Measurements from ENCODE around the gene DAGLA. TPM values are rescaled to one million over a fixed set of nuclear protein-coding genes. Genes with fewer than 3 reads are reported as not detected.
"Not testable (repeated sequence)": the region's sequence is repeated elsewhere in the genome, so short reads cannot be mapped to it uniquely, and the experiment has no call there.

The DAGLA gene
- total RNA-seq, 5 donors from 2014 or later (not counting 1 experiment from before 2014, with no cell fraction given) = 0.15 to 1.6 (median 0.23) TPM

DNA sequence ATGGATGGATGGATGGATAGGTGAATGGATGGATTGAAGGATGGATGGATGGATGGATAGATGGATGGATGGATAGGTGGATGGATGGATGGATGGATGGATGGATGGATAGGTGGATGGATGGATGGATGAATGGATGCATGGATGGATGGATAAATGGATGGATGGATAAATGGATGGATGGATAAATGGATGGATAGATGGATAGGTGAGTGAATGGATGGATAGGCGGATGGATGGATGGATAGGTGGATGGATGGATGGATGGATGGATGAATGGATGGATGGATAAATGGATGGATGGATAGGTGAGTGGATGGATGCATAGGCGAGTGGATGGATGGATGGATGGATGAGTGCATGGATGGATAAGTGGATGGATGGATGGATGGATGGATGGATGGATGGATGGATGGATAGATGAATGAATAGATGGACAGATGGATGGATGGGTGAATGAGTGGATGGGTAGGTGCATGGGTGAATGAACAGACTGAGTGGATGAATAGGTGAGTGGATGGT is 6.2 kb upstream of the DAGLA start:
- CTCF ChIA-PET = not testable (repeated sequence)

DNA sequence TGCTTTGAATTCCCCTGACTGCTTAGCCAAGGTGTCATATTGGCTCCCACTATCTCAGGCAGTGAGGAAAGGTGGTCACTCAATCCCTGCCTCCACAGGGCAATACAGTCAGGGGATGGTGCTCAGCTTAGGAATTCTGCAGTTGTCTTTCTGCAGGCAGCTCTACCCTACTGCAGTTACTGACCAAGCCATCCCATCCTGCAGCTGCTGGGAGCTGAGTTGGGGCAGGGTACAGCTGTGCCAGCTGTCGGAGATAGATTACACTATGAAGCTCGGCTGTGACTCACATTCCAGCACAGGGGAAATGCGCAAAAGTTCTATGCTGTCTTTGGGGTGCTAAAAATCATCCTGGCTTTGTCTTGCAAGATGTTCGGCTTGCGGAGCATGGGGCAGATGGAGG is 4.4 kb upstream of the DAGLA start:
- H3K4me1 ChIP-seq (ENCODE audit: control insufficient read depth in 1 of 2, extremely low read depth in 1 of 2, insufficient read depth in 2 of 2, low read length in 2 of 2) = peaks cover 0 to 8% of the 10 kb centered on the region in 2 experiments
- Mint-ChIP-seq H3K27me3 (peaks cover 16 to 46% of the 10 kb centered on the region in 2 donors), H3K36me3 (no peaks in the 10 kb centered on the region), H3K9me3 (no peaks in the 10 kb centered on the region), H3K4me3 (no peak overlapping the region), H3K4me1 (peaks cover 2 to 4% (median 3%) of the 10 kb centered on the region in 3 donors), H3K27ac (no peak overlapping the region)
- H3K9me3 ChIP-seq = no peaks in the 10 kb centered on the region
- H3K27ac ChIP-seq (ENCODE audit: low read length) = no peak overlapping the region
- POLR2A ChIA-PET = no interaction called here
- ATAC-seq (replicated peaks in 1 of 4) (no peak), DNase-seq (no peak)
- H3K4me3 ChIP-seq (ENCODE audit: control insufficient read depth in 1 of 2, extremely low read depth in 1 of 2, low read length in 1 of 2) = no peak overlapping the region
- H3K27me3 ChIP-seq (replicated peaks in 1 of 2; ENCODE audit: control insufficient read depth in 2 of 2, extremely low read depth in 1 of 2, insufficient read depth in 2 of 2, low read length in 1 of 2) = peaks cover 0 to 35% of the 10 kb centered on the region in 2 experiments
- CTCF ChIA-PET = interaction anchor here in 1 of 2 donors (1.0 kb wide), 1 partner anchor 312 kb away, joined by 3 read pairs; no protein-coding TSS in a partner anchor
- no peaks in the 10 kb centered on the region for H3K36me3 ChIP-seq (ENCODE audit: control insufficient read depth in 2 of 2, extremely low read depth in 1 of 2, insufficient read depth in 1 of 2, low read length in 1 of 2)
- 72% methylated on average over 3 of the region's 5 CpGs for WGBS (ENCODE audit: insufficient coverage)

More for the DNA sequence above, 6.2 kb upstream of the DAGLA start:
- H3K27ac ChIP-seq (ENCODE audit: low read length); ATAC-seq (replicated peaks in 1 of 4); H3K36me3 ChIP-seq (ENCODE audit: control insufficient read depth in 2 of 2, extremely low read depth in 1 of 2, insufficient read depth in 1 of 2, low read length in 1 of 2); H3K27ac Mint-ChIP-seq; H3K4me3 Mint-ChIP-seq; POLR2A ChIA-PET; H3K4me1 ChIP-seq (ENCODE audit: control insufficient read depth in 1 of 2, extremely low read depth in 1 of 2, insufficient read depth in 2 of 2, low read length in 2 of 2); H3K4me3 ChIP-seq (ENCODE audit: control insufficient read depth in 1 of 2, extremely low read depth in 1 of 2, low read length in 1 of 2); H3K9me3 Mint-ChIP-seq; H3K9me3 ChIP-seq; H3K36me3 Mint-ChIP-seq; DNase-seq; H3K4me1 Mint-ChIP-seq: not testable (repeated sequence)
- peaks cover 21 to 44% of the 10 kb centered on the region in 2 donors for H3K27me3 Mint-ChIP-seq
- 58% methylated on average over 2 of the region's 2 CpGs for WGBS (ENCODE audit: insufficient coverage)
- H3K27me3 ChIP-seq (replicated peaks in 1 of 2; ENCODE audit: control insufficient read depth in 2 of 2, extremely low read depth in 1 of 2, insufficient read depth in 2 of 2, low read length in 1 of 2) = peaks cover 0 to 30% of the 10 kb centered on the region in 2 experiments

- peaks cover 5 to 11% (median 7%) of the 10 kb centered on the region in 3 donors for H3K4me1 Mint-ChIP-seq
- peak overlapping the region in 2 of 3 donors; percentile 42 to 72 for H3K4me3 Mint-ChIP-seq
- ChIA-PET CTCF (interaction anchor here (0.7 to 2.7 kb wide), 3 partner anchors 54 to 429 kb away, joined by 3 to 21 read pairs (median 4); no protein-coding TSS in a partner anchor), POLR2A (no interaction called here)
- H3K27ac ChIP-seq (ENCODE audit: low read length) = no peak overlapping the region
- H3K9me3 Mint-ChIP-seq = no peaks in the 10 kb centered on the region
- H3K9me3 ChIP-seq = no peaks in the 10 kb centered on the region
- peaks cover 5 to 34% of the 10 kb centered on the region in 2 donors for H3K27me3 Mint-ChIP-seq
- peaks cover 0 to 55% of the 10 kb centered on the region in 2 experiments for H3K27me3 ChIP-seq (replicated peaks in 1 of 2; ENCODE audit: control insufficient read depth in 2 of 2, extremely low read depth in 1 of 2, insufficient read depth in 2 of 2, low read length in 1 of 2)
- peaks cover 2 to 21% of the 10 kb centered on the region in 2 experiments for H3K4me1 ChIP-seq (ENCODE audit: control insufficient read depth in 1 of 2, extremely low read depth in 1 of 2, insufficient read depth in 2 of 2, low read length in 2 of 2)
- no peak overlapping the region for H3K4me3 ChIP-seq (ENCODE audit: control insufficient read depth in 1 of 2, extremely low read depth in 1 of 2, low read length in 1 of 2)
- WGBS (ENCODE audit: insufficient coverage) = 47% methylated on average over 3 of the region's 9 CpGs
- H3K36me3 ChIP-seq (ENCODE audit: control insufficient read depth in 2 of 2, extremely low read depth in 1 of 2, insufficient read depth in 1 of 2, low read length in 1 of 2) = no peaks in the 10 kb centered on the region
- no peaks in the 10 kb centered on the region for H3K36me3 Mint-ChIP-seq
- DNase-seq = no peak
- no peak for ATAC-seq (replicated peaks in 1 of 4)
- no peak overlapping the region for H3K27ac Mint-ChIP-seq
Observed at GRCh38 chr11:61679296-61679695, 895 bp upstream of the DAGLA start.

GRCh38 chr11:61680622-61681221 is 531 bp downstream of the DAGLA start:
- no peak for ATAC-seq (replicated peaks in 1 of 4)
- peak overlapping the region in 1 of 2 donors; percentile 35 for H3K4me3 ChIP-seq (ENCODE audit: control insufficient read depth in 1 of 2, extremely low read depth in 1 of 2, low read length in 1 of 2)
- ChIA-PET CTCF (interaction anchor here (1.0 to 1.7 kb wide), 3 partner anchors 8 to 53 kb away, joined by 3 to 6 read pairs (median 4); no protein-coding TSS in a partner anchor), POLR2A (no interaction called here)
- H3K27ac Mint-ChIP-seq = no peak overlapping the region
- DNase-seq = no peak
- H3K9me3 Mint-ChIP-seq = no peaks in the 10 kb centered on the region
- H3K27me3 ChIP-seq (replicated peaks in 1 of 2; ENCODE audit: control insufficient read depth in 2 of 2, extremely low read depth in 1 of 2, insufficient read depth in 2 of 2, low read length in 1 of 2) = peaks cover 0 to 61% of the 10 kb centered on the region in 2 experiments
- WGBS (ENCODE audit: insufficient coverage) = 51% methylated on average over 30 of the region's 30 CpGs
- peaks cover 9 to 30% of the 10 kb centered on the region in 2 donors for H3K27me3 Mint-ChIP-seq
- no peak overlapping the region for H3K27ac ChIP-seq (ENCODE audit: low read length)
- H3K36me3 ChIP-seq (ENCODE audit: control insufficient read depth in 2 of 2, extremely low read depth in 1 of 2, insufficient read depth in 1 of 2, low read length in 1 of 2) = no peaks in the 10 kb centered on the region
- no peaks in the 10 kb centered on the region for H3K36me3 Mint-ChIP-seq
- peak overlapping the region; percentile 65 to 72 (median 67) for H3K4me3 Mint-ChIP-seq
- peaks cover 13 to 35% of the 10 kb centered on the region in 2 experiments for H3K4me1 ChIP-seq (ENCODE audit: control insufficient read depth in 1 of 2, extremely low read depth in 1 of 2, insufficient read depth in 2 of 2, low read length in 2 of 2)
- H3K9me3 ChIP-seq = no peaks in the 10 kb centered on the region
- H3K4me1 Mint-ChIP-seq = peaks cover 5 to 11% (median 7%) of the 10 kb centered on the region in 3 donors

DNA sequence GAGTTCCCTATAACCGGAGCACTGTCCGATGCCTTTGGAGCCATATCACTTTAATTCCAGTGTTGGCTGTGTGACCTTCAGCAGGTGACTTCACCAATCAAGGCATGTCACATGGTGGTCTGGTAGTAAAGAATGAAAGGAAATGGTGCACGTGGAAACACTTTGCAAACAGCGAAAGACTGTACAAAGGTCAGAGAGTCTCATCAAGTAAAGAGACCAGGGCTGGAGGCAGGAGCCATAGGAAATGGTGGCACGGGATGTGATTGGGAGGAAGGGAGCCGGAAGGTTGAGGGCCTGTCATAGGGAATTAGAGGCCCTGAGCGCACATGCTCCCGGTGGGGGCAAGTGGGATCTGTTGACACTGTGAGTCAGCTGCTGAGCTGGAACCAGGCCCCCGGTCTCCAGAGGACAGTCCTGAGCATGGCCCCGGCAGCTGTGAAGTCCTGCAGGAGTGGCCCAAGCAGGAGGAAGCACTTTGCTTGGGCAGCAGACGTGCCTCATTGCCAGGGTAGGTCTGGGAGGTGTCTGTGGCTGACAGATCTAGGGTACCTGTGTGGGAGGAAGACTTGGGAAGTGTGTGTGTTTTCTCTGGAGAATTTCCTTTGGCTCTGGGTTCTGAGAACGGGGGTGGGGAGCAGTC is 2.0 kb downstream of the DAGLA start:
- 82% methylated on average over 12 of the region's 12 CpGs for WGBS (ENCODE audit: insufficient coverage)
- no peaks in the 10 kb centered on the region for H3K36me3 Mint-ChIP-seq
- H3K4me1 Mint-ChIP-seq = peaks cover 5 to 13% (median 7%) of the 10 kb centered on the region in 3 donors
- ATAC-seq (replicated peaks in 1 of 4) = no peak
- no peak overlapping the region for H3K4me3 Mint-ChIP-seq
- Histone ChIP-seq H3K36me3 (ENCODE audit: control insufficient read depth in 2 of 2, extremely low read depth in 1 of 2, insufficient read depth in 1 of 2, low read length in 1 of 2) (no peaks in the 10 kb centered on the region), H3K4me1 (ENCODE audit: control insufficient read depth in 1 of 2, extremely low read depth in 1 of 2, insufficient read depth in 2 of 2, low read length in 2 of 2) (peaks cover 17 to 49% of the 10 kb centered on the region in 2 experiments), H3K9me3 (no peaks in the 10 kb centered on the region), H3K27me3 (replicated peaks in 1 of 2; ENCODE audit: control insufficient read depth in 2 of 2, extremely low read depth in 1 of 2, insufficient read depth in 2 of 2, low read length in 1 of 2) (peaks cover 0 to 66% of the 10 kb centered on the region in 2 experiments), H3K4me3 (ENCODE audit: control insufficient read depth in 1 of 2, extremely low read depth in 1 of 2, low read length in 1 of 2) (no peak overlapping the region), H3K27ac (ENCODE audit: low read length) (no peak overlapping the region)
- no peak for DNase-seq
- H3K9me3 Mint-ChIP-seq = no peaks in the 10 kb centered on the region
- H3K27me3 Mint-ChIP-seq = peaks cover 12 to 29% of the 10 kb centered on the region in 2 donors
- ChIA-PET CTCF (interaction anchor here in 1 of 2 donors (1.7 kb wide), 1 partner anchor 51 kb away, joined by 6 read pairs; no protein-coding TSS in a partner anchor), POLR2A (no interaction called here)
- no peak overlapping the region for H3K27ac Mint-ChIP-seq

DNA sequence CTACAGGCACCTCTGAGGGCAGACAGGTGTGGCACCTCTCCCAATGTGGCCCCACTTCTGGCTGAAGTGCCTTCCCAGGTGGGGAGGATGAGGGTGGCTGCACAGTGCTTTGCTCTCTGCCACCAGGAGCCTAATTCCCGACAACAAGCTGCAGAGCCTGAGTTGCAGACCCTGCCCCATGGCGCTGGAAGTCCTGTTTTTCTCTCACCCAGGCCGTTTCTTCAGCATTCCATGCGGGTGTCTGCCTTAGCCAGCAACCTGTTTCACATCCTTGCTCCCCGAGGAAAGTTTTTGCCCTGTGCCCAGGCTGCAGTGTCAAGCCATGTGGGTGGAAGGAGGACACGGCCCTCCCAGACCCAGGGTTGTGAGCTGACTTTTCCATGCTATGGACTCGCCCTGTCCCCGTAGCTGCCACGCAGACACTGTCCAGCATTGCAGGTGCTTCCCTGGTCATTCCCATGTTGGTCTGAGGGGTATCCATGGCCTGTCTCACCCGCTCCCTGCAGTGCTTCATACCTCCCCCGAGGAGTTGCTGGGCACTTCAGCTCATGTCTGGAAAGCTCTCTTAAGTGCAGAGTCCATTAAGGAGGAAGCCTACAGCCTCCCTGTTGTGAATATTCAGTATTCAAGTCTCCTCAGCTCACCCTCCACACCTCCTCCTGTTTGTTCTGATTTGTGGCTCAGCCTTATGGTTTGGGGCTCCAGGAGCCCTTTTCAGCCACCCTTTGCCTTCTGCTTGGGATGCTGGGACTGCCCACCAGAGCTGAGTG is 2.9 kb downstream of the DAGLA start:
- Mint-ChIP-seq H3K4me3 (no peak overlapping the region), H3K4me1 (peaks cover 7 to 15% (median 7%) of the 10 kb centered on the region in 3 donors), H3K9me3 (no peaks in the 10 kb centered on the region), H3K36me3 (no peaks in the 10 kb centered on the region), H3K27ac (no peak overlapping the region), H3K27me3 (peaks cover 14 to 27% of the 10 kb centered on the region in 2 donors)
- H3K4me3 ChIP-seq (ENCODE audit: control insufficient read depth in 1 of 2, extremely low read depth in 1 of 2, low read length in 1 of 2) = no peak overlapping the region
- no peaks in the 10 kb centered on the region for H3K9me3 ChIP-seq
- ChIA-PET CTCF (interaction anchor here in 1 of 2 donors (1.5 kb wide), 1 partner anchor 50 kb away, joined by 10 read pairs; no protein-coding TSS in a partner anchor), POLR2A (no interaction called here)
- no peaks in the 10 kb centered on the region for H3K36me3 ChIP-seq (ENCODE audit: control insufficient read depth in 2 of 2, extremely low read depth in 1 of 2, insufficient read depth in 1 of 2, low read length in 1 of 2)
- no peak overlapping the region for H3K27ac ChIP-seq (ENCODE audit: low read length)
- WGBS (ENCODE audit: insufficient coverage) = 83% methylated on average over 8 of the region's 11 CpGs
- DNase-seq = no peak
- ATAC-seq (replicated peaks in 1 of 4) = no peak
- peaks cover 17 to 49% of the 10 kb centered on the region in 2 experiments for H3K4me1 ChIP-seq (ENCODE audit: control insufficient read depth in 1 of 2, extremely low read depth in 1 of 2, insufficient read depth in 2 of 2, low read length in 2 of 2)
- peaks cover 0 to 72% of the 10 kb centered on the region in 2 experiments for H3K27me3 ChIP-seq (replicated peaks in 1 of 2; ENCODE audit: control insufficient read depth in 2 of 2, extremely low read depth in 1 of 2, insufficient read depth in 2 of 2, low read length in 1 of 2)

All from T-cell (primary cell).